ENCODE data around the gene SMYD3.

- TF ChIP-seq CTBP1 (IDR thresholded peaks at IDR 0.05; ENCODE audit: borderline replicate concordance) (no peak), SUZ12 (IDR thresholded peaks at IDR 0.05) (no peak), FOXM1 (IDR thresholded peaks at IDR 0.05; ENCODE audit: borderline replicate concordance) (no peak), BHLHE40 (IDR thresholded peaks at IDR 0.05; ENCODE audit: borderline replicate concordance) (no peak), SP1 (IDR thresholded peaks at IDR 0.05) (no peak), ZNF384 (IDR thresholded peaks at IDR 0.05) (no peak), TARDBP (IDR thresholded peaks at IDR 0.05) (no peak), NFRKB (IDR thresholded peaks at IDR 0.05) (no peak), ELF4 (IDR thresholded peaks at IDR 0.05) (no peak), PKNOX1 (IDR thresholded peaks at IDR 0.05) (no peak), FOXK2 (IDR thresholded peaks at IDR 0.05) (no peak), FOXA1 (IDR thresholded peaks at IDR 0.05) (no peak), LEF1 (IDR thresholded peaks at IDR 0.05; ENCODE audit: borderline replicate concordance) (no peak)
Measured at GRCh38 chr1:245869847-245870246, 637.2 kb downstream of the SMYD3 start.

Data from HEK293T (cell line).